ENCODE data around the gene ARID5B.
A peak's percentile ranks its signal among the peaks of the same experiment; 100 is the strongest.
"Not testable (repeated sequence)": the region's sequence is repeated elsewhere in the genome, so short reads cannot be mapped to it uniquely, and the experiment has no call there.

The ARID5B gene

DNA sequence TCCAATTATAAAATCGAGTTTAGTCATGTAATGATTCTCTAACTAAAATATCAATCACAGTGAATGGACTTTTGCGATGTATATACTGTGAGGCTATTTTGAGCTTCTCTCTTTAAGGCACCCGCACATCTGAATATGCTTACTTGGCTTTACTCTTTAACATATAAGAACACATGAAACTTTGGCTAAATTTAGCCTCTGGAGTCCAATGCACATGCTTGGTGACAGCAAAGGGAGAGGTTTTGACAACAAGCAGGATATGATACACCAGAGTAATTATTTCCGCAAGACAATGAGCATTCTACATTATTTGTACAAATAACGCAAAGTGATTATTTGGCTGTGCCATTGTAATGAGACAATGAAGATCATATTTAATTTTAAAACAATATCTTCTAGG lies 72.4 kb downstream of the ARID5B start:
- TF ChIP-seq, protein P1, sequence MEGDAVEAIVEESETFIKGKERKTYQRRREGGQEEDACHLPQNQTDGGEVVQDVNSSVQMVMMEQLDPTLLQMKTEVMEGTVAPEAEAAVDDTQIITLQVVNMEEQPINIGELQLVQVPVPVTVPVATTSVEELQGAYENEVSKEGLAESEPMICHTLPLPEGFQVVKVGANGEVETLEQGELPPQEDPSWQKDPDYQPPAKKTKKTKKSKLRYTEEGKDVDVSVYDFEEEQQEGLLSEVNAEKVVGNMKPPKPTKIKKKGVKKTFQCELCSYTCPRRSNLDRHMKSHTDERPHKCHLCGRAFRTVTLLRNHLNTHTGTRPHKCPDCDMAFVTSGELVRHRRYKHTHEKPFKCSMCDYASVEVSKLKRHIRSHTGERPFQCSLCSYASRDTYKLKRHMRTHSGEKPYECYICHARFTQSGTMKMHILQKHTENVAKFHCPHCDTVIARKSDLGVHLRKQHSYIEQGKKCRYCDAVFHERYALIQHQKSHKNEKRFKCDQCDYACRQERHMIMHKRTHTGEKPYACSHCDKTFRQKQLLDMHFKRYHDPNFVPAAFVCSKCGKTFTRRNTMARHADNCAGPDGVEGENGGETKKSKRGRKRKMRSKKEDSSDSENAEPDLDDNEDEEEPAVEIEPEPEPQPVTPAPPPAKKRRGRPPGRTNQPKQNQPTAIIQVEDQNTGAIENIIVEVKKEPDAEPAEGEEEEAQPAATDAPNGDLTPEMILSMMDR (IDR thresholded peaks at IDR 0.05; ENCODE audit: low read depth, low read length): no peak
- TF ChIP-seq MYC (IDR thresholded peaks at IDR 0.05; ENCODE audit: low read depth, low read length): no peak
- DNase-seq (ENCODE audit: low read depth): no peak
- no peak overlapping the region for H3K4me3 ChIP-seq (ENCODE audit: low read depth, low read length)

DNA sequence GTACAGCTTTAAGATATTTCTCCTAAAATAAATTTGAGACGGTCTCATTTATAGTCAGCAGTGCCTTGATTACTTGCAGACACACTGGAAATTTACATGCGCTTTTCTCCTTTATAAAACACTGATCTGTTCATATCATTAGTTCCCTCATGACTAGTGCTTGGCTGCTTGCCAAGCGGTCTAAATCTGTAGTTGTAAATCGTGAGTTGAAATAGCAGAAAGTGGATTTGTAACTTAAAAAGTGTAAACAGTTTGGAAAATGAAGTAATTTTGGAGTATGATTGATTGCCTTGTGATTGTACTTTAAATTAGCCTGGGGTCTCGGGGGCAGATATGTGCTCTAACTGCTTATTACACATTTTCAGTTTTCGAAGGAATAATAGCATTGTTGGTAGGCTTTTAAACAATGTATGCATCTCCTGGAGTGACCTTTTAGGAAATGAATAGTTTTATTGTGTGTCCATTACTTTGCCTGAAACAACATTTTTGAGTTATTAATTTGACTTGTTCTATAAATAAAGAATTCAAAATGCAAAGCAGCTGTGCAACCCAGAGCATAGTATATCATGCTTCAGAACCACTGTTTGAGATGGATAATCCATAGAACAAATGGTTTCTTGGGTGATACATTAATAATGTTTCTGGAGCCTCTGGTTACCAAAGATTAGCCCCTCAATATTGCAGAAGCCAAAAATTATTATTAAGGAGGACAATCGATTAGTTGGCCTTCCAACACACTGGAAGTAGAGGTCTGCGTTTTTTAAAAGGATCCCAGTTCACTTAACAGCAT lies 73.3 kb downstream of the ARID5B start:
- no peak for DNase-seq (ENCODE audit: low read depth)
- TF ChIP-seq POLR2A (IDR thresholded peaks at IDR 0.05; ENCODE audit: extremely low read depth, insufficient read length) (no peak), MYC (IDR thresholded peaks at IDR 0.05; ENCODE audit: low read depth, low read length) (no peak)
- TF ChIP-seq, protein P2, sequence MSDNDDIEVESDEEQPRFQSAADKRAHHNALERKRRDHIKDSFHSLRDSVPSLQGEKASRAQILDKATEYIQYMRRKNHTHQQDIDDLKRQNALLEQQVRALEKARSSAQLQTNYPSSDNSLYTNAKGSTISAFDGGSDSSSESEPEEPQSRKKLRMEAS (IDR thresholded peaks at IDR 0.05; ENCODE audit: low read depth, low read length): no peak
- TF ChIP-seq, protein P1 (IDR thresholded peaks at IDR 0.05; ENCODE audit: low read depth, low read length): no peak
- H3K4me3 ChIP-seq (ENCODE audit: low read depth, low read length): no peak overlapping the region

DNA sequence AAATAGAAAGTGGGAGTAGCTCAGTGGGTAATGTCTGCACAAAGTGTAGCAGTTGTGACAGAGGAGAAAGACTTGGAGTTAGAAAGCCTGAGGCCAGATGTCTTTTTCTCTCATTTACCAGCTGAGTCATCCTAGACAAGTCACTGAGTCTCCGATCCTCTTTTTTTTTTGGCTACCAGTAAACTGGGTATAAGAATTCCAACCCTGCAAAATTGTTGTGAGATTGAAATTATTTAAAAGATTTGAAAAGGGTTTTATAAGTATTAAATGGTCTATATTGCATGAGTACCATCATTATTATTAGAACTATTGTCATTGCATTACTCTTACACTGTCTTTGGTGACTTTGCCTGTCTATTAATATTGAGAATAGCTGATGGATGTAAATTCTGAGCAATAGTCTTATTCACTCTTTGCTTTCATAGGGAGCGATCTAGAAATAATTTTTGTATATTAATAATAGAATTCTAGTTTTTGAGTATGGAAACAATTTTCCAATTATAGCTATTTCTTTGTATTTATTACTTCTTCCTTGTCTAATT lies 74.0 kb downstream of the ARID5B start:
- TF ChIP-seq POLR2A (IDR thresholded peaks at IDR 0.05; ENCODE audit: extremely low read depth, insufficient read length): no peak
- TF ChIP-seq MYC (IDR thresholded peaks at IDR 0.05; ENCODE audit: low read depth, low read length): no peak
- TF ChIP-seq, protein P2 (IDR thresholded peaks at IDR 0.05; ENCODE audit: low read depth, low read length): no peak
- TF ChIP-seq, protein P1 (IDR thresholded peaks at IDR 0.05; ENCODE audit: low read depth, low read length): no peak
- peak; percentile 13 for DNase-seq (ENCODE audit: low read depth)
- no peak overlapping the region for H3K4me3 ChIP-seq (ENCODE audit: low read depth, low read length)

DNA sequence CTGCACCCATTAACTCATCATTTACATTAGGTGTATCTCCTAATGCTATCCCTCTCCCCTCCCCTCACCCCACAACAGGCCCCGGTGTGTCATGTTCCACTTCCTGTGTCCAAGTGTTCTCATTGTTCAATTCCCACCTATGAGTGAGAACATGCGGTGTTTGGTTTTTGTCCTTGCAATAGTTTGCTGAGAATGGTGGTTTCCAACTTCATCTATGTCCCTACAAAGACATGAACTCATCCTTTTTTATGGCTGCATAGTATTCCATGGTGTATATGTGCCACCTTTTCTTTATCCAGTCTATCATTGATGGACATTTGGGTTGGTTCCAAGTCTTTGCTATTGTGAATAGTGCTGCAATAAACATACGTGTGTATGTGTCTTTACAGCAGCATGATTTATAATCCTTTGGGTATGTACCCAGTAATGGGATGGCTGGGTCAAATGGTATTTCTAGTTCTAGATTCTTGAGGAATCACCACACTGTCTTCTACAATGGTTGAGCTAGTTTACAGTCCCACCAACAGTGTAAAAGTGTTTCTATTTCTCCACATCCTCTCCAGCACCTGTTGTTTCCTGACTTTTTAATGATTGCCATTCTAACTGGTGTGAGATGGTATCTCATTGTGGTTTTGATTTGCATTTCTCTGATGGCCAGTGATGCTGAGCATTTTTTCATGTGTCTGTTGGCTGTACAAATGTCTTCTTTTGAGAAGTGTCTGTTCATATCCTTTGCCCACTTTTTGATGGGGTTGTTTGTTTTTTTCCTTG lies 75.6 kb downstream of the ARID5B start:
- H3K4me3 ChIP-seq (ENCODE audit: low read depth, low read length); DNase-seq (ENCODE audit: low read depth): not testable (repeated sequence)

DNA sequence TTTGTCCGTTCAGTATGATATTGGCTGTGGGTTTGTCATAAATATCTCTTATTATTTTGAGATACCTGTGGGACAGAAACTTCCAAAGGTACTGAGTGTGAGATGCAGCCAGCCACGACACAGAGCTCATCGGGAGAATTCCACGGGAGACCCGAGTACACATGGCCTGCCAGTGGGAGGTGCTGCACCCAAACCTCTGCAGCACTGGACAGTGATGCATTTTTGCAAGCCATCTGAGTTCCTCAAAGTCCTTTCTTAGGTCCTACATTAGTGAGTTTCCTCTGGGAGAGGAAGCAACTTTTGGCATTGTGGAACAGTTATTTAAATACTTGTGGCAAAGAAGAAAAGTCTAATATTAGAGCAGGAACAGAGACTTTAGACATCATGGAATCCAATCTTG lies 77.5 kb downstream of the ARID5B start:
- DNase-seq (ENCODE audit: low read depth): peak; percentile 18
- no peak overlapping the region for H3K4me3 ChIP-seq (ENCODE audit: low read depth, low read length)
- TF ChIP-seq, protein P1 (IDR thresholded peaks at IDR 0.05; ENCODE audit: low read depth, low read length): no peak
- TF ChIP-seq MYC (IDR thresholded peaks at IDR 0.05; ENCODE audit: low read depth, low read length) (no peak), POLR2A (IDR thresholded peaks at IDR 0.05; ENCODE audit: extremely low read depth, insufficient read length) (no peak)
- TF ChIP-seq, protein P2 (IDR thresholded peaks at IDR 0.05; ENCODE audit: low read depth, low read length): no peak

DNA sequence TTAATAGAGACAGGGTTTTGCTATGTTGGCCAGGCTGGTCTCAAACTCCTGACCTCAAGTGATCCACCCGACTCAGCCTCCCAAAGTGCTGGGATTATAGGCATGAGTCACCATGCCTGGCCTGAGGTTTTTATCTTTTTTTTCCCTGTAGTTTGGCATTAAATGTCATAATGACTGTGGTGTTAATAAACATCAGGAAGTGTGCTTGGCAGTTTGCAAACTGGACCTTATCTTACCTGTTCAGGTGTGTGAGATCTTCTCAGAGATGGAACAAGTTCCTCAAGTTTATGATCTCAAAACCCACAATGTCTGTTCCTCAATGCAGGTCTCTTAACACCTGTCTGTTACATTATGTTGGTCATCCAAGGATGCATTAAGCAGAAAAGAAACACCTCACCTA lies 80.0 kb downstream of the ARID5B start:
- TF ChIP-seq POLR2A (IDR thresholded peaks at IDR 0.05; ENCODE audit: extremely low read depth, insufficient read length) (no peak), MYC (IDR thresholded peaks at IDR 0.05; ENCODE audit: low read depth, low read length) (no peak)
- TF ChIP-seq, protein P2 (IDR thresholded peaks at IDR 0.05; ENCODE audit: low read depth, low read length): no peak
- TF ChIP-seq, protein P1 (IDR thresholded peaks at IDR 0.05; ENCODE audit: low read depth, low read length): no peak
- no peak for DNase-seq (ENCODE audit: low read depth)
- no peak overlapping the region for H3K4me3 ChIP-seq (ENCODE audit: low read depth, low read length)
